Stimulated activated CD8-positive, alpha-beta memory T cell treated with anti-CD3 and anti-CD28 coated beads, Interleukin-7, amount 100 ng/mL, for 48 hours (primary cell): ENCODE measurements around the gene THADA.
"Not testable (repeated sequence)": the region's sequence is repeated elsewhere in the genome, so short reads cannot be mapped to it uniquely, and the experiment has no call there.

Experiments
- DNase-seq, 2 donors: peaks; one replicate each; pipeline ENCODE4 v3.0.0-alpha.2; 2020; ENCODE audit warnings: low read depth in 1 of 2; ENCODE audit errors: extremely low read depth in 1 of 2

Gene THADA

GRCh38 chr2:43309935-43310334 is 285.9 kb downstream of the THADA start:
- DNase-seq, result no peak

- no peak for DNase-seq
Measured at GRCh38 chr2:43307973-43308372, 287.9 kb downstream of the THADA start.

GRCh38 chr2:43307046-43307445 is 288.8 kb downstream of the THADA start:
- no peak for DNase-seq

- DNase-seq, result no peak
Measured at GRCh38 chr2:43306197-43306596, 289.6 kb downstream of the THADA start.

GRCh38 chr2:43305517-43305916 is 290.3 kb downstream of the THADA start:
- DNase-seq, result no peak

- DNase-seq, result no peak
Measured at GRCh38 chr2:43305012-43305411, 290.8 kb downstream of the THADA start.

GRCh38 chr2:43303889-43304288 is 291.9 kb downstream of the THADA start:
- no peak for DNase-seq

GRCh38 chr2:43302961-43303494 is 292.8 kb downstream of the THADA start:
- DNase-seq, result no peak

- no peak for DNase-seq
Measured at GRCh38 chr2:43302182-43302960, 293.5 kb downstream of the THADA start.

GRCh38 chr2:43300781-43301583 is 294.9 kb downstream of the THADA start:
- DNase-seq, result no peak

GRCh38 chr2:43300222-43300621 is 295.6 kb downstream of the THADA start:
- DNase-seq, result no peak

- DNase-seq, result no peak
Measured at GRCh38 chr2:43298500-43298899, 297.3 kb downstream of the THADA start.

GRCh38 chr2:43297740-43298139 is 298.1 kb downstream of the THADA start:
- not testable (repeated sequence) for DNase-seq

GRCh38 chr2:43294973-43295603 is 300.8 kb downstream of the THADA start:
- DNase-seq, result no peak

GRCh38 chr2:43293744-43294695 is 301.8 kb downstream of the THADA start:
- peak; percentile 8 to 49 for DNase-seq

- no peak for DNase-seq
Measured at GRCh38 chr2:43292851-43293743, 302.7 kb downstream of the THADA start.

- no peak for DNase-seq
Measured at GRCh38 chr2:43292297-43292696, 303.5 kb downstream of the THADA start.

GRCh38 chr2:43289331-43289730 is 306.5 kb downstream of the THADA start:
- DNase-seq, result no peak
